Fibroblast of skin of left biceps (primary cell): Measurements from ENCODE around the gene ALOX15.
"Not testable (repeated sequence)": the region's sequence is repeated elsewhere in the genome, so short reads cannot be mapped to it uniquely, and the experiment has no call there.

Experiments
- DNase-seq, 2 experiments: peaks; one replicate each; pipeline ENCODE4 v3.0.0-alpha.2; 2013; ENCODE audit warnings: low read depth in 2 of 2

ALOX15 gene, protein sequence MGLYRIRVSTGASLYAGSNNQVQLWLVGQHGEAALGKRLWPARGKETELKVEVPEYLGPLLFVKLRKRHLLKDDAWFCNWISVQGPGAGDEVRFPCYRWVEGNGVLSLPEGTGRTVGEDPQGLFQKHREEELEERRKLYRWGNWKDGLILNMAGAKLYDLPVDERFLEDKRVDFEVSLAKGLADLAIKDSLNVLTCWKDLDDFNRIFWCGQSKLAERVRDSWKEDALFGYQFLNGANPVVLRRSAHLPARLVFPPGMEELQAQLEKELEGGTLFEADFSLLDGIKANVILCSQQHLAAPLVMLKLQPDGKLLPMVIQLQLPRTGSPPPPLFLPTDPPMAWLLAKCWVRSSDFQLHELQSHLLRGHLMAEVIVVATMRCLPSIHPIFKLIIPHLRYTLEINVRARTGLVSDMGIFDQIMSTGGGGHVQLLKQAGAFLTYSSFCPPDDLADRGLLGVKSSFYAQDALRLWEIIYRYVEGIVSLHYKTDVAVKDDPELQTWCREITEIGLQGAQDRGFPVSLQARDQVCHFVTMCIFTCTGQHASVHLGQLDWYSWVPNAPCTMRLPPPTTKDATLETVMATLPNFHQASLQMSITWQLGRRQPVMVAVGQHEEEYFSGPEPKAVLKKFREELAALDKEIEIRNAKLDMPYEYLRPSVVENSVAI

DNA sequence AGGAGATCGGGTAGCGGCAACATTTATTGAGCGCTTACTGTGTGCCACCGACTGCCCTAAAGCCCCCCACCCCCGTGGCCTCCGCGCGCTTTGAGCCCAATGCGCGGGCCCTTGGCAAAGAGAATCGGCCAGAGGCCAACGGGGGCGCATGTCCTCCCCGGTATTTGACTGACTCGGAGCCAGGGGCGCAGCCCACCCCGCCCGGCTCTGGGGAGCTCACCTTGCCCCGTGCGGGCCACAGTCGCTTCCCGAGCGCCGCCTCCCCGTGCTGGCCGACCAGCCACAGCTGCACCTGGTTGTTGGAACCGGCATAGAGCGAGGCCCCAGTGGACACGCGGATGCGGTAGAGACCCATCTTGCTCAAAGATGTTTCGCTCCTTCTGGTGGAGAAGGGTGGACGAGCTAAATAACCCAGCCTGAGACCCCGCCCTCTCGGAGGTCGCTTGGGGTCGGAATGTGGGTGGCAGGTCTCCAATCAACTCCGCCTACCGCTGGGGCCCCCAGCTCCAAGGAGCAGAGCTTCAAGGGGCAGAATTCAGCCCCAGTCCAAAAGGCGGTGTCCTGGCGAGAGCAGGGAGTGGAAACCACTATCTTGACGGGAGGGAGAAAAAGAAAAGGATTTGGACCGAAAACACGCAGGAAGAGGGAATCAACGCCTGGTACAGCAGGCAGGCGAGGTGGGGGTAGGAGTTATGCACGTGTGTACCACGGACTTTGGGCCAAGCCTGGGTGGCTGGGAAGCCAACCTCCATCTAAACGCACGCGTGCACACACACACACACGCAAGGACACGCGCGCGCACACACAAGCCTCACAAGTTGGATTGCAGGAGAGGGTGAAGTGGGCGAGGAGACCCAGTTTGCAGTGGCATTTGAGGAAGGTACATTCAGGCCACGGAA lies at the start of gene ALOX15:
Gene ALOX15 (minus strand): TSS at position 382 of the 899 bp plus-strand sequence. CDS start 27 bp downstream, at position 355.
- no peak for DNase-seq

DNA sequence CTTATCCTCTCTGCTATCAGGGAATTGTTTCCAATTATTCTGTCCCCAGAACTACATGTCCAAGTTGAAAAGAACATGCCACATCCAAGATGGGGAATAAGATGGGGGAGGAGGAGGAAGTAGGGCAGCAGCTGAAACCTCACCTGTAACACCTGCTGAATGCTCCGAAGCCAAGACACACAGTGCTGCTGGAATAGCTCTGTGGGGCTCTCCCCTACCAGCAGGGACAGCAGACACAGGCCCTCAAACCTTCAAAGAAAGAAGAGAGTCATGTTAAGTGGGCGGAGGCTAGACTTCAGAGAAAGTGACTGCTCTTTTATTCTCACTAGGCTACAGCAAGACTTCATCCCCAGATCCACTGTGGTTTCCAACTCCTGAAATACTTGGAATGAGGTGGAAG lies 49.3 kb upstream of the ALOX15 start:
- DNase-seq: no peak

DNA sequence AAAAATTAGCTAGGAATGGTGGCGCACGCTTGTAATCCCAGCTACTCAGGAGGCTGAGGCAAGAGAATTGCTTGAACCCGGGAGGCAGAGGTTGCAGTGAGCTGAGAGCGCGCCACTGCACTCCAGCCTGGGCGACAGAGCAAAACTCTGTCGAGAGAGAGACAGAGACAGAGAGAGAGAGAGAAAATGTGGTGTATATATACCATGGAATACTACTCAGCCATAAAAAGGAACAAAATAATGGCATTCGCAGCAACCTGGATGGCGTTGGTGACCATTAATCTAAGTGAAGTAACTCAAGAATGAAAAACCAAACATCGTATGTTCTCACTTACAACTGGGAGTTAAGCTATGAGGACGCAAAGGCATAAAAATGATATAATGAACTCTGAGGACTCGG lies 48.4 kb upstream of the ALOX15 start:
- not testable (repeated sequence) for DNase-seq

DNA sequence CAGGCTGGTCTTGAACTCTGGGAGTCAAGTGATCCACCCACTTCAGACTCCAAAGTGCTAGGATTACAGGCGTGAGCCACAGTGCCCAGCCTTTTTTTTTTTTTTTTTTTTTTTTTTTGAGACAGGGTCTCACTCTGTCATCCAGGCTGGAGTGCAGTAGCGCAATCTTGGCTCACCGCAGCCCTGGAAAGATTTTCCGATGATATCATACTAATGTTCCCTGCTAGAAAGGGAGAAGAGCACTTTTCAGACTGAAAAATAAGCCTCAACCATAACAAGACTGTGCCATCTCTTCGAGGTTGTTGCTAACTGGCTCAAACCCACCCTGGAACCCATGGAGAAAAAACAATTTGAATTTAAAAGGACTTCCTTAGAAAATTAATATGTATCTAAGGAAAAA lies 42.3 kb upstream of the ALOX15 start:
- DNase-seq: not testable (repeated sequence)

DNA sequence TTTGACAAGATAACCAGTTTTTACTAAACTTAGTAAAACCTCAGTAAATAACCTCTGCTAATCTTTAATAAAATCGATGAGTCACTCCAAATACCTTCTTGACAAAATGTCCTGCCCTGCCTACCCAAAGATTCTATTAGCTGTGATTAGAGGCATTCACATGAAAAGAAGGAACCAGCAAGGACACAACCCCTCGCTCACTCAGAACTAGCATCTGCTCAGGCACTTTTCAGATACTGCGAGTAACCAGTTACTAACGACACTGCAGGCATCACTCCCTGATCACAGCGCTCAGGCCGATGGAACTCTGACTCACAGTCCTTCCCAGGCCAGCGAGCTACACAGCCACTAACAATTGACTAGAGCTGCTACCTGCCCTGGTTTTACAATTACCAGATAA lies 38.2 kb upstream of the ALOX15 start:
- DNase-seq: no peak

DNA sequence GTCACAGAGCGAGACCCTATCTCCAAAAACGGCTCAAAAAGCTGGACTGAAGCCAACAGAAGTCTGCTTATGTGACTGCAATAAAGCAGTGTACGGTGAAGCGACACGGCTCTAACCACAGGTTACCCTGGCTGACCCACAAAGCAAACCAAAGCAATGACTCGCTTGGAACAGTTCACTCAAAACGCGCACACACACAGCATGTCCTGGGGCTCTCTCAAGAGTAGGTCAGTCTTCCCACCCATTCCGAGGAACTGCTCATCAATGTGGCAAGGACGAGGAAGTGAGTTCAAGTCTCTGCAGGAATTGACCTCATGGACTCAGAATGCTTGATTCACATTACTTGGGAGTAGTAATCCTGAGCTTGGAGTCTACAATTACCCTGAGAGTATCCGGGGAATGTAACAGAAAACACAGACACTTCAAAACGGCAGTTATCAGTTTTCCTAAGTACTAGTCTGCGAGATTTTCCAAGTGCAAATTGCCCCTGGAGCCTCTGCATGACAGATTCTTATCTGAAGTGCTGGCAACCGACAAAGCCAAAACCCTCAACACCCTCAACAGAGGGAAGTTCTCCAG lies 37.1 kb upstream of the ALOX15 start:
- peak; percentile 4 to 17 for DNase-seq

DNA sequence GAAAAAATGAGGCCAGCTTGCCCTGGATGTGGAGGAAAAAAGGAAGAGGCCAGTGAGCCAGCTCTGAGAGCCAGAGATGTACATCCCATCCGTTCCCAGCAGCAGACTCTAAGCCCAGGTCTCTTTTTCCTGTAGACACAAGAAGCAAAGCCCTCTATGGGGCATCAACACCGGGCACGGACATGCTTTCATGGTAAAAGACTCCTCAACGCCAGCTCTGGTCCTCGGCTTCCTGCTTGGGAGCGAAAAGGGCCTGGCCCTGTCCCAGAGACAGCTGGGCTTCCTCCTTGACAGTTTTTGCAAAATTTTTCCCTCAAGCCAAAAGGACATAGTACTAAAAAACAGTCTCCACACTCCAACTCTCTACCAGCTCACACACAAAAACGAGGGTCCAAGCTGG lies 35.3 kb upstream of the ALOX15 start:
- DNase-seq: no peak

DNA sequence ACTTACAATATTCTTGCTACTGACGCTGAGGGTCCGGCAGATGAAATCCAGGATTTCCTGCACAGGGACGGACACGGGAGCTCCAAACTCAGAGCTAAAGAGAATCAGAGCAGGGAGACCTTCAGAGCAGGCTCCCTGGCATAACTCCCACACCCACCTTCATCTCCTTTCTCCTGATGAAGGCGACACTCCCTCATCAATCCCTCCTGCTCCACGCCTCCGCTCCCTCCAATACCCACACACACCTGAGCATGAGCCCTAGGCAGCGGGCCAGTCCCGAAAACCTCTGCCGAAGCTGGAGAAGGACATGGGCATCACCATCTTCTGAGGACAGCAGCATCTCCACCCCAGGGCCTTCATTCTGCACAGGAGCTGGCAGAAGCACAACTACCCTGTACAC lies 34.3 kb upstream of the ALOX15 start:
- no peak for DNase-seq

DNA sequence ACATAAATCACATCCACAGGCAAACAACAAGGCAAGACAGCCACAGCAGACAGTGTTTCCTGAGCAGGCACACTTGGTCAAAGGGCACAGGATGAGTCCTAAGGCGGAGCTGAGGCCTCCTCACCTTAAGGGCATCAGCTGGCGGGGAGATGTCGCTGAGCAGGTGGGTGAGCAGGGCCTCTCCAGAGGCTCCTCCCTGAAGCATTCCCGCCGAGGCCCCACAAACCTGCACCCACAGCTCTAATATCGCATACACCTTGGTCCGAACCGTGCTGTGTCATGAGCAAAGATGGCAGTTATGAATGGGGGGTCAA lies 33.2 kb upstream of the ALOX15 start:
- DNase-seq: no peak

DNA sequence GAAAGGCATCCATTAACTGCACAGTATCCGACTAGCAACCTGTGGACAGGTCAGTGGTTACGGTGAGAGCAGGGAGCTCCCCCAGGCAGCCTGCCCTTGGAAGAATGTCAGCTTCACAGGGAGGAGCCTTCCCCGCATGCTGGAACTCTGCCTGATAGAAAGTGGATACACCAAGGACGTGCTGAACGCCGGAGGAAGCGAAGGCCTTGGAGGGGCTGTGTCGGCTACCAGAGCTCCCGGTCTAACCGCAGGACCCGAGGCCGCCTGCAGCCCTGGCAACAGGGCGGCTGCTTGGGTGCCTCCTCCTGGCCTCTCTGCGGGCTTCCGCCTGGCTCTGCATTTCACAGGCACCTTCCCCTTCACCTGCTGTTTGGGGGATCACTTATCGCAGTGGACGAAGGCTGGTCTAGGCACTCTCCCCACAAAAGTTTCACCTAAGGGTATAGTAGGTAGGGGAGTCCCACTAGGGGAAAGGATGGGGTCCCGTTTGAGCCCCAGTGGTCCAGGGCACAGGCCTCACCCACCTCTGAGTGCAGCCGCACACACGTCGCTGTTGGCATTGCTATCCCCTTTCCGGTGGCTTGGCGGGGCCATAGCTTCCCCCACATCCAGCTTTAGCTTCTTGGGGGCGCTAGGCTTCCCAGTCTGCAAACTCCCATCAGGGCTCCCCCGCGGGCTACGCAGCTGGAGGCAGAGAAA lies 32.7 kb upstream of the ALOX15 start:
- DNase-seq: no peak

DNA sequence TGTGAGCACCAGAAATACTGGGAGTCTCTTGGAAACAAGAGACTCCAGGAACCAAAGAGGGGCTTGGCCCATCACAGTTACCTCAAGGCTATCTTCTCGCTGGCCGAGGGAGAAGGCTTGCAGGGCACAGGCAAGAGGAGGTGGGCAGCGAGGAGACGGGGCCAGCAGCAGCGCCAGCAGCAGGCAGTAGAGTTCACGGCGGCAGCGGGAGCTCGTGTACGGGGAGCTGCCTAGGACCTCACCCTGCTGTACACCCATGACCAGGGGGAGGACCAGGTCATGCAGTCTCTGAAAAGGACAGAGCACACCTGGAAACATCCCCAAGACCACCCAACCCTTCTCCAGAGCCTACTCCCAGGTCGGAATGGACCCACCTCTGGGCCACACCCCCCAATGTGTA lies 31.7 kb upstream of the ALOX15 start:
- DNase-seq: no peak

DNA sequence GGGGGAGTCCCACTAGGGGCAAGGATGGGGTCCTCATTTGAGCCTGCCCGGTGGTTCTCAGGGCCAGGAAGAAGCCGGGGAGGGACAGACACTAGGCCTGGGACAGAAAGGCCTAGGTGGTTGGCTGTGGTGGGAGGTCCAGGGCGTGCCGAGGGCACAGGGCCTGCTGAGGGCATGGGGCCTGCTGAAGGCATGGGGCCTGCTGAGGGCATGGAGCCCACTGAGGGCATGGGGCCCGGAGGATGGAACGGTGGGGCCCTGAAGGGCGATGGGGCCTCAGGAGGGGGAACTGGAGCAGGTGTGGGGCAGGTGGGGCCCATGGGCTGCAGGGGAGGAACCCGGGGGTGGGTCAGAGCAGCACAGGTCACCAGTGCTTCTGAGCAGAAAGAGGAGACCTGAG lies 31.3 kb upstream of the ALOX15 start:
- DNase-seq: no peak

DNA sequence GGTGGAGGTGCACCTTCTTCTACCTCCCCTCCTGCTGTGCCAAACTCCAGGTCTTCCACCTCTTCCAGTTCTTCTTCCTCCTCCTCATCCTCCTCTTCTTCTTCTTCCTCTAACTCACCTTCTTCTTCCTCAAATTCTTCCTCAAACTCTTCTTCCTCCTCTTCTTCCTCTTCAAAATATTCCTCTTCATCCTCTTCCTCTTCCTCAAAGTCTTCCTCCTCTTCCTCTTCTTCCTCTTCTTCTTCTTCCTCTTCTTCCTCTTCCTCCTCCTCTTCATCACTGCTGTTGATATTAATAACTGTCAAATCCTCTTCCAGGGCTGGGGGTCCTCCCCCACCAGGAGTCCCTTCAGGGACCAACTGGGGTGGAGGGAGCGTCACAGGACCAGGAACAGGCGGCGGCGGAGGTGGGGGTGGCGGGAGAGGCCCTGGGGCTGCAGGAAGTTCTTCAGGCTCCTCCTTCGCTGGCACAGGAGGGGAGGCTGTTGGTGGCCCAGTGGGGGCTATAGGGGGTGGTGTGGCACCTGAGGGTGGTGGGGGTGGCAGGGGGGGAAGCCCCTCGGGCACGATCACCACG lies 30.7 kb upstream of the ALOX15 start:
- no peak for DNase-seq

DNA sequence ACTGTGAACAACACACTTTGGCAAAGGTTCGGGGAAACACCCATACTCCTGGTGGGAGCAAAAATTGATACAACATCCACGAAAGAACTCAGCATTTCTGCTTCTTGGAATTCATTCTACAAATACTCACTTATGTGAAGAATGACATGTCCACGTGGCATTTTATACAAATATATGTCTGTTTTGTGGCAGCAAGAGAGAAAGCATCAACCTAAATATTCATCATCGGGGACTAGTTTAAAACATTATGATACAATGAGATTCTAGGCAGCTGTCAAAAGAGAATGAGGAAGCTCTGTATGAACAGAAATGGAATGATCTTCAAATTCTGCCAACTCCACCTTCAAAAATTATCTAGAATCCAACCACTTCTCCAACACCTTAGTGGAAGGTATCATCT lies 25.7 kb upstream of the ALOX15 start:
- DNase-seq: no peak

DNA sequence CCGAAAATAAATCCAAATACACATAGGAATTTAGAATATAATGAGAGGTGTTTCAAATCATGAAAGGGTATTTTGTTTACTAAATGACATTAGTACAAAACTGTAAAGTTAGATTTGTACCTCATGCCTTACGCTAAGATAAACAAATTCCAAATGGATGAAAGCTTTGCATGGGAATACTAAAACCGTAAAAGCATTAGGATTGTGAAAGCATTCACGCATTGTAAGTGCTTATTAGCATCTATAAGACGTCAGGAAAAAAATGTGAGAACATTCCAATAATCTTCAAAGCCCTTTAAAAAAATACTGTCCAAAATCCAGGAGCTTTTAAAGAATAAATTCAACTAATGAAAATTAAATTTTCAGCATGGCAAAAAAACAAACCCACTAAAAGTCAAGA lies 24.8 kb upstream of the ALOX15 start:
- DNase-seq: no peak

DNA sequence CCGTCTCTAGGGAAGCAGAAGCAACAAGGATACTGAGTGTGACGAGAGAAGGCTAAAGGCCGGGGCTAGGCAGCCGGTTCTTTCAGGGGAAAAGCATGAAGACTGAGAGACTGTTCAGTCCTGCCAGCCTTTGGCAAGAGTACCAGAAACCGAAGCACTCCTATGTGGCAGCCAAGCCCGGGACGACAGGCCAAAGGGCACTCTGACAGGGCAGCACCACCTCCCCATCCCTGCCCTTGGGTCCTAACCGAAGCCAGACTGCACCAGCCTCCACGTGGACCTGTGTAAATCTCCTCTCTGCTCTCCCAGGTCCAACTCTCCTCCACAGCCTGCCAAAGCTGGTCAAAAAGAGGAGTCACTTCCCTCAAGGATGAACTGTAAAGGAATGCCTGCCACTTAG lies 23.5 kb upstream of the ALOX15 start:
- no peak for DNase-seq

DNA sequence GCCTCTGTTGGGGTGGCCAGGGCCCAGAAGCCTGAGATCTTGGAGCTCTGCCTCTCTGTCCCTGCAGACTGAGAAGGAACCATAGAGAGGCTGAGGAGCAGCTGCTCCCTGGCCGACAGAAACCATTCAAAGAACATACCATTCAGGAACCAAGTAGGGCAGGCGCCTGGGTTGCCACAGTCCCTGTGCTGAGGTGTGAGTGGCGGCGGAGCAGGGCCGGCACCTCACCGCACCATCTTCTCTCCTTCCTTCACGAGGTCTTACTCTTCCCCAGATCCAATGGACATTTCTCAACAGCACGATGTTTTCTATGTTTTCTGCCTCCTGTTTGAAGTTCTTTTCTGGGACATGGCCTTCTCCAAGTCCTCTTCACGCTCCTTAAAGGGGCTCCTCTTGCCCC lies 22.8 kb upstream of the ALOX15 start:
- DNase-seq: no peak

DNA sequence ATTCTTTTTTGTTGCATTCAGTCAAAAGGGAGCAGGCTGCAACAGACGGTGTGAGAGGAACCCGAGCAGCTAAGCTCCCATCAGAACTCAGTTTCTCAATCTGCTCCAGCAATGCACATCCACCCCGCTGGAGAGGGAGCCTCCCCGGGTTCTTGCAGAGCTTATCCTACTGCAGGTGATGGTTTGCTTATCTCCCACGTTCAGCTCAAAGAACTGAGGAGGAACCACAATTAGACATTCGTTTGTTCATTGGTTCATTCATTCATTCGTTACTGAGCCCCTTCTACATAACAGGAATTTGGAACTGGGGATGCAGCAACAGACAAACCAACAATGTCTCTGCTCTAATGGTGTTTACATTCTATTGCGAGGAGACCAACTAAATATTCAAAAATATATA lies 22.2 kb upstream of the ALOX15 start:
- no peak for DNase-seq

DNA sequence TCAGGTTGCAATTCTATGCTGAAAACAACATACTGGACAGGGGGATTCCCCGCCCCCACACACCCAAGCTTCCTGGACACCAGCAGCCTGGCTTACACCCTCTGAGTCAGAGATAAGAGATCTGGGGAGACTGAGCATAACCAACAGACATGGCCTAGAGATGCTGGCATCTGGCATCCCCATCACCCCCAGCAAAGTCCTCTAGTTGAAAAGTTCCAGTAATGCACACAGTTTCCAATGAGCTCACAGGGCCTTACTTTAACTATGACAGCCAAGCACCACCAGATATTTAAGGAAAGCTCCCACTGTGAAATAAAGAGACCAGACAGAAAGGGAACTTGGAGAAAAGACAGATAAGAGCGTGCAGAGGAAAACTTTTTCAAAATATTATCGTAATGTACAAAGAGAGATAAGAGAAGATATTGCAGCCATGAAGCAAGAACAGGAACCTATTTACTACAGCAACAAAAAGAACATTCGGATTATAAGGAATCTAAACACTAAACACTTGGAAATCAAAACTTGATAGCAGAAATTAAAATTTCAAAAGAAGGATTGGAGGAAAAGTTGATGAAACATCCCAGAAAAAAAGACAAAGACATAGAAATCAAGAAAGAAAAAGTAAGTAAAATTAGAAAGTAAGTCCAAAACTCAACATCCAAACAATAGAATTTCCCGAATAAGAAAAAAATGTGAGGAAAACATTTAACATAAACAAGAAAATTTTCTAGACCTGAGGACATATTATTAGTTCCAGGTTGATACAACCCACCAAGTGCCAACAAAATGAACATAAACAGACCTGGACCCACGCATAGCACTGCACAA lies 17.2 kb upstream of the ALOX15 start:
- no peak for DNase-seq

DNA sequence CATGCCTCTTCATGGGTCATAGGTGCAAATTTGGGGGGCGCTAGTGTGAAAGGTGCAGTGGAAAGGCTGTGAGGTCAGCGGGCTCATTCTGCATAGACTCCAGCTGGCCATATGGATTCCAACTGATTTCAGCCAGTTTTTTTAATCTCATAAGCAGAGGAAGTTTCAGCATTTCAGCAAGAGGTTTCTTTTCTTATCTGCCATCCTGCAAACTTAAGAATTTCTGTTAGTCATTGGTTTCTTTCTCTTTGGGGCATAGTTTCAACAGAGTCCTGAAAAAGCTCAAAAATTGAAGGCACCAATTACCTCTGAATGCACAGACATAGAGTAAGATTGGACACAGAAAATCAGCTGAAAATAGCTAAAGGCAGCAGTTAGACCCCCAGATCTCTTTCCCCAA lies 16.2 kb upstream of the ALOX15 start:
- DNase-seq: no peak
